A549 (cell line): ENCODE data around the gene ZNF354C. TPM values are rescaled to one million over a fixed set of nuclear protein-coding genes. Genes with fewer than 3 reads are reported as not detected.

Experiments used
- ATAC-seq, 2 experiments: fragments of 200-7000 bp in 1 of 2; fragments of >200 bp in 1 of 2; cut with Nextera tagmentation in 1 of 2; cut with Tn5 transposase in 1 of 2; 3 replicates each; pipeline versions ENCODE4 v1.8.0 to v1.9.1; 2018 to 2020; ENCODE audit warnings: mild to moderate bottlenecking in 1 of 2, moderate library complexity in 1 of 2
- CTCF ChIA-PET: fragments of 300-600 bp; sonication (Branson Sonifier 250); formaldehyde crosslinking; extraction: SDS; loops from one replicate; lab custom pipeline; 2021; ENCODE audit warnings: antibody characterized with exemption, inconsistent platforms; lab: Yijun Ruan, JAX
- POLR2A ChIA-PET: fragments of 350-600 bp; formaldehyde crosslinking; extraction: SDS; loops from one replicate; lab custom pipeline; 2021; ENCODE audit warnings: antibody characterized with exemption, inconsistent platforms; lab: Yijun Ruan, JAX
- DNase-seq, 2 experiments: peaks; one replicate each; pipeline versions ENCODE4 v3.0.0 to v3.0.0-alpha.2; 2011 to 2016; ENCODE audit warnings: low read depth in 1 of 2, low spot score in 1 of 2
- FAIRE-seq: peaks from 2 replicates; lab custom pipeline; 2011; peaks lifted over from hg19 to GRCh38; lab: Jason Lieb, UNC
- H3K27ac ChIP-seq, 2 experiments: fragments of >200 bp; sonication (Bioruptor Twin); formaldehyde crosslinking; 3 replicates each; pipeline ENCODE4 v1.5.1; 2016 to 2017
- H3K4me1 ChIP-seq: fragments of >200 bp; sonication (Bioruptor Twin); formaldehyde crosslinking; 3 replicates; pipeline ENCODE4 v1.6.1; 2016
- H3K4me2 ChIP-seq: fragments of >200 bp; sonication (Bioruptor Twin); formaldehyde crosslinking; 3 replicates; pipeline ENCODE4 v1.6.1; 2016
- H3K4me3 ChIP-seq: fragments of >200 bp; sonication (Bioruptor Twin); formaldehyde crosslinking; 3 replicates; pipeline ENCODE4 v1.5.1; 2016
- H3K9me3 ChIP-seq: fragments of >200 bp; sonication (Bioruptor Twin); formaldehyde crosslinking; 3 replicates; pipeline ENCODE4 v1.6.1; 2016
- BCL3 ChIP-seq: fragments of >200 bp; sonication (Bioruptor Twin); formaldehyde crosslinking; IDR thresholded peaks from 3 replicates; pipeline ENCODE4 v1.6.1; 2016
- CHD2 ChIP-seq: fragments of 150-350 bp; IDR thresholded peaks from 2 replicates; pipeline ENCODE4 v1.6.1; 2014; ENCODE audit warnings: low read length; ENCODE audit not compliant: partially characterized antibody
- CHD4 ChIP-seq: fragments of 200-600 bp; sonication (generic); IDR thresholded peaks from 2 replicates; pipeline ENCODE4 v1.6.1; 2016; ENCODE audit warnings: antibody characterized with exemption, mild to moderate bottlenecking, borderline replicate concordance
- CTCF ChIP-seq: fragments of >200 bp; sonication (Bioruptor Twin); formaldehyde crosslinking; IDR thresholded peaks from 3 replicates; pipeline ENCODE4 v1.5.1; 2016
- EP300 ChIP-seq, 2 experiments: fragments of >200 bp; sonication (Bioruptor Twin); formaldehyde crosslinking; IDR thresholded peaks; 2 replicates in 1 of 2; 3 replicates in 1 of 2; pipeline ENCODE4 v1.6.1; 2016 to 2017
- ESRRA ChIP-seq: fragments of 150-350 bp; IDR thresholded peaks from 2 replicates; pipeline ENCODE4 v1.6.1; 2014; ENCODE audit warnings: mild to moderate bottlenecking, low read length, borderline replicate concordance
- FOSB ChIP-seq: fragments of 250-450 bp; sonication (Bioruptor Pico); IDR thresholded peaks from 2 replicates; pipeline ENCODE4 v1.5.0; 2020; ENCODE audit warnings: mild to moderate bottlenecking, moderate library complexity
- HEYL ChIP-seq: fragments of 250-450 bp; sonication (Bioruptor Pico); IDR thresholded peaks from 2 replicates; pipeline ENCODE4 v1.8.0; 2021; ENCODE audit warnings: mild to moderate bottlenecking, moderate library complexity
- HOXB13 ChIP-seq: fragments of 250-450 bp; sonication (Bioruptor Pico); IDR thresholded peaks from 2 replicates; pipeline ENCODE4 v1.5.0; 2020; ENCODE audit warnings: low read depth, mild to moderate bottlenecking, moderate library complexity
- HOXB5 ChIP-seq: fragments of 250-450 bp; sonication (Bioruptor Pico); IDR thresholded peaks from 2 replicates; pipeline ENCODE4 v1.5.0; 2020; ENCODE audit warnings: mild to moderate bottlenecking, moderate library complexity
- JUN ChIP-seq, 2 experiments: fragments of >200 bp; sonication (Bioruptor Twin); formaldehyde crosslinking; IDR thresholded peaks; 2 replicates in 1 of 2; 3 replicates in 1 of 2; pipeline ENCODE4 v1.6.1; 2016 to 2017
- KDM1A ChIP-seq: fragments of 200-600 bp; sonication (generic); IDR thresholded peaks from 2 replicates; pipeline ENCODE4 v1.6.1; 2016; ENCODE audit warnings: low read depth, mild to moderate bottlenecking
- MAX ChIP-seq: IDR thresholded peaks from 2 replicates; pipeline ENCODE4 v1.6.1; 2012
- PBX3 ChIP-seq: IDR thresholded peaks from 2 replicates; pipeline ENCODE4 v1.6.1; 2012
- REST ChIP-seq: fragments of 200-600 bp; sonication (generic); IDR thresholded peaks from 2 replicates; pipeline ENCODE4 v1.6.1; 2016; ENCODE audit warnings: antibody characterized with exemption, mild to moderate bottlenecking, moderate library complexity
- RFX5 ChIP-seq: fragments of 450-650 bp; IDR thresholded peaks from 2 replicates; pipeline ENCODE4 v1.7.1; 2014; ENCODE audit warnings: antibody characterized with exemption, mild to moderate bottlenecking, moderate library complexity
- SREBF2 ChIP-seq: fragments of 450-650 bp; IDR thresholded peaks from 2 replicates; pipeline ENCODE4 v1.6.1; 2014; ENCODE audit warnings: mild to moderate bottlenecking, moderate library complexity
- WGBS: methylation state at CpG from one replicate; pipeline ENCODE4 v1.1.6; 2017; ENCODE audit errors: missing lambda C conversion rate; 5-methylcytosine and 5-hydroxymethylcytosine counted together
- polyA plus RNA-seq, 4 experiments: library from polyadenylated mRNA; depleted of rRNA in 3 of 4; stranded (reverse); fragments of >200 nt; fragmentation: RNase III in 1 of 4; extraction: RNeasy Plus Mini Kit Qiagen cat#74134 plus additional on column Dnase treatment in 1 of 4; gene quantifications; 2 replicates in 3 of 4; 3 replicates in 1 of 4; pipeline ENCODE4 v1.2.3, GENCODE V29; 2011 to 2017

Gene ZNF354C
- polyA plus RNA-seq, 2 of the 4 experiments (the other 2 are of a cell fraction), result 1.7 to 2.3 TPM

- TF ChIP-seq REST, result no peak
Observed at GRCh38 chr5:179120951-179121666, 60.9 kb downstream of the ZNF354C start (continued).

- POLR2A ChIA-PET, result no interaction called here
- Histone ChIP-seq H3K4me1 (no peaks in the 10 kb centered on the region), H3K4me3 (no peak overlapping the region), H3K4me2 (no peak overlapping the region), H3K27ac (no peak overlapping the region), H3K9me3 (peaks cover 22% of the 10 kb centered on the region; the same call in 2 of the 3 replicates)
- no peak for DNase-seq
- ATAC-seq, result no peak
- CTCF ChIA-PET, result no interaction called here
- no peak for FAIRE-seq
- WGBS, result 74% methylated on average over 10 of the region's 25 CpGs
- no peak for TF ChIP-seq CTCF
- no peak for TF ChIP-seq EP300 (IDR thresholded peaks at IDR 0.05)
- TF ChIP-seq CHD2, result no peak
- TF ChIP-seq HEYL (CRISPR knock-in tag), result no peak
- no peak for TF ChIP-seq JUN (IDR thresholded peaks at IDR 0.05)
- no peak for TF ChIP-seq KDM1A
- no peak for TF ChIP-seq SREBF2
- no peak for TF ChIP-seq RFX5
Observed at GRCh38 chr5:179121667-179122111, 61.5 kb downstream of the ZNF354C start.

- DNase-seq (no peak), ATAC-seq (no peak), FAIRE-seq (no peak)
- no peaks in the 10 kb centered on the region for H3K4me1 ChIP-seq
- POLR2A ChIA-PET, result no interaction called here
- H3K4me3 ChIP-seq, result no peak overlapping the region
- TF ChIP-seq CHD4 (no peak), MAX (no peak), HOXB13 (no peak), BCL3 (no peak), HOXB5 (CRISPR knock-in tag) (no peak), HEYL (CRISPR knock-in tag) (no peak), FOSB (no peak), PBX3 (no peak), ESRRA (no peak), RFX5 (no peak)
- TF ChIP-seq, all 56 proteins: peak for 0
- no peak overlapping the region for H3K27ac ChIP-seq
- CTCF ChIA-PET, result no interaction called here
- peaks cover 25% of the 10 kb centered on the region; the same call in 2 of the 3 replicates for H3K9me3 ChIP-seq
- H3K4me2 ChIP-seq, result no peak overlapping the region
- 33% methylated on average over 3 of the region's 19 CpGs for WGBS
Observed at GRCh38 chr5:179122411-179123108, 62.4 kb downstream of the ZNF354C start.
